Stomach (tissue), 9 donors: ENCODE results near the gene DENR. TPM values are rescaled to one million over a fixed set of nuclear protein-coding genes. Genes with fewer than 3 reads are reported as not detected.

ENCODE experiments used
- DNase-seq, 2 donors: peaks; one replicate each; pipeline versions ENCODE4 v3.0.0 to v3.0.0-alpha.2; 2013 to 2019
- H3K27ac ChIP-seq, 5 donors: fragments of 200-600 bp in 4 of 5; sonication (generic) in 4 of 5; one replicate each; pipeline ENCODE4 v1.5.1; 2013 to 2019; ENCODE audit warnings: mild to moderate bottlenecking in 1 of 5, moderate library complexity in 1 of 5
- H3K27me3 ChIP-seq, 3 donors: fragments of 200-600 bp; sonication (generic); one replicate each; pipeline ENCODE4 v1.5.1; 2017 to 2019; ENCODE audit warnings: mixed run types in 1 of 3
- H3K36me3 ChIP-seq, 4 donors: fragments of 200-600 bp; sonication (generic); 1 replicate in 3 of 4; 2 replicates in 1 of 4; pipeline ENCODE4 v1.5.1; 2016 to 2019
- H3K4me1 ChIP-seq, 4 donors: fragments of 200-600 bp; sonication (generic); one replicate each; pipeline ENCODE4 v1.5.1; 2016 to 2019
- H3K4me3 ChIP-seq, 4 donors: fragments of 200-600 bp; sonication (generic) in 3 of 4; one replicate each; pipeline ENCODE4 v1.5.1; 2016 to 2019; ENCODE audit warnings: mild to moderate bottlenecking in 1 of 4
- H3K9me3 ChIP-seq, 4 donors: fragments of 200-600 bp; sonication (generic); one replicate each; pipeline ENCODE4 v1.5.1; 2016 to 2019
- CTCF ChIP-seq, 7 experiments: fragments of 450-650 bp in 4 of 7; fragments of 200-600 bp in 3 of 7; sonication (generic) in 3 of 7; IDR thresholded peaks; one replicate each; pipeline ENCODE4 v1.5.1; 2016 to 2019; ENCODE audit warnings: antibody characterized with exemption in 7 of 7, control low read depth in 2 of 7, mild to moderate bottlenecking in 1 of 7
- EP300 ChIP-seq: sonication (generic); formaldehyde crosslinking; IDR thresholded peaks from one replicate; pipeline ENCODE4 v1.6.1; 2017; ENCODE audit warnings: antibody characterized with exemption
- POLR2A ChIP-seq, 4 donors: fragments of 450-650 bp; IDR thresholded peaks; one replicate each; pipeline ENCODE4 v1.6.1; 2016; ENCODE audit warnings: antibody characterized with exemption in 4 of 4, control low read depth in 2 of 4, mild to moderate bottlenecking in 1 of 4, moderate library complexity in 1 of 4
- POLR2AphosphoS5 ChIP-seq, 3 donors: sonication (generic); formaldehyde crosslinking; IDR thresholded peaks; one replicate each; pipeline ENCODE4 v1.6.1; 2016; ENCODE audit warnings: antibody characterized with exemption in 3 of 3
- WGBS, 5 donors: extraction: QIAGEN DNeasy Blood & Tissue Kit in 3 of 5; methylation state at CpG; one replicate each; pipeline versions ENCODE4 v1.1.5 to v1.1.7; 2013 to 2018; 5-methylcytosine and 5-hydroxymethylcytosine counted together
- intact Hi-C: fragments of 100-400 bp; cut with DNase I; formaldehyde crosslinking; loops from one replicate; pipeline ENCODE4 v1.15.1; 2023; ENCODE audit warnings: low total_unique reads
- polyA plus RNA-seq, 3 donors: library from polyadenylated mRNA; stranded (reverse); fragments of 200-250 nt; gene quantifications; one replicate each; pipeline ENCODE4 v1.2.3, GENCODE V29; 2013
- total RNA-seq, 5 donors: library from RNA; depleted of rRNA; stranded (reverse); fragments of >200 nt; gene quantifications; one replicate each; pipeline versions ENCODE4 v1.1.0 to v1.2.3, GENCODE V29; 2014 to 2016
- donor health status: healthy with polysubstance abuse.
- donor health status: Bipolar disorder and iron deficiency.
- donor health status: healthy.

Gene DENR
- total and polyA plus RNA-seq, 8 donors, result 4.1 to 36.0 (median 22.5) TPM

DNA sequence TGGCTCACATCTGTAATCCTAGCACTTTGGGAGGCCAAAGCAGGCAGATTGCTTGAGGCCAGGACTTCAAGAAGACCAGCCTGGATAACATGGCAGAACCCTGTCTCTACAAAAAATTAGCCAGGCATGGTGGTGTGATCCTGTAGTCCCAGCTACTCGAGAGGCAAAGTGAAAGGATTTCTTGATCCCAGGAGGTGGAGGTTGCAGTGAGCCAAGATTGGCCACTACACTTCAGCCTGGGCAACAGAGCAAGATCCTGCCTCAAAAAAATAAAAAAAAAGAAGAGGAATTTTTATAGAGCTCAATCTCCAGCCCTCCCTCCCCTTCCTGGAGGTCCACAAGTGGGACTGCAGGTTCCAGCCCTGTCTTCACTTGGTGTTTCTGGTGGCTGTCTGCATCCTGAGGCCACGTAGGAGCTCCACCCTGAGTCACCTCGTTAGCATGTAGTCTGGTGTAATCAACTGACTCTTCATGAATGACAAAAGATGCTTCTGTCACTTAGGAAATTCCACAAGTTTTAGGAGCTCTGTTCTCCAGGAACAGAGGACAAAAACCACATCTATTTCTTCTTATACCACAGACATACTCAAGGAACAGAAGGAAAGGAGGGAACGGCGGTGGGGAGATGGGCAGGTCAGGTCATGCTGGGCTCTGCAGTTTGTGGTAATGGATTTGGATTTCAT, 37.9 kb downstream of the DENR start:
- Histone ChIP-seq H3K36me3 (no peaks in the 10 kb centered on the region), H3K27me3 (no peaks in the 10 kb centered on the region), H3K4me3 (no peak overlapping the region), H3K9me3 (no peaks in the 10 kb centered on the region), H3K4me1 (peaks cover 0 to 11% (median 4%) of the 10 kb centered on the region in 4 donors), H3K27ac (no peak overlapping the region)
- 74 to 87% (median 84%) methylated on average over 5 of the region's 5 CpGs for WGBS, 5 donors
- intact Hi-C loops, result loop anchor here (10.0 kb wide), 1 partner anchor 64 kb away; no protein-coding TSS in a partner anchor
- no peak for DNase-seq
- no peak for TF ChIP-seq EP300
- no peak for TF ChIP-seq POLR2AphosphoS5 (IDR thresholded peaks at IDR 0.05)
- no peak for TF ChIP-seq POLR2A (IDR thresholded peaks at IDR 0.05)
- no peak for TF ChIP-seq CTCF (IDR thresholded peaks at IDR 0.05)

- intact Hi-C loops, result loop anchor here (10.0 kb wide), 1 partner anchor 61 kb away; no protein-coding TSS in a partner anchor
- DNase-seq, result peak in 1 of 2 donors; percentile 79
These were observed 41.1 kb downstream of the DENR start for GRCh38 chr12:122793685-122794106.

GRCh38 chr12:122795807-122796206, 43.2 kb downstream of the DENR start:
- no peak overlapping the region for H3K4me3 ChIP-seq
- no peak for TF ChIP-seq CTCF (IDR thresholded peaks at IDR 0.05)
- TF ChIP-seq POLR2AphosphoS5 (IDR thresholded peaks at IDR 0.05), result peak in 1 of 3 donors; percentile 22
- TF ChIP-seq POLR2A (IDR thresholded peaks at IDR 0.05), result no peak
- peak overlapping the region in 4 of 5 donors; percentile 22 to 49 (median 36) for H3K27ac ChIP-seq
- no peaks in the 10 kb centered on the region for H3K36me3 ChIP-seq
- intact Hi-C loops, result loop anchor here (10.0 kb wide), 1 partner anchor 59 kb away; no protein-coding TSS in a partner anchor
- no peaks in the 10 kb centered on the region for H3K27me3 ChIP-seq
- no peaks in the 10 kb centered on the region for H3K9me3 ChIP-seq
- H3K4me1 ChIP-seq, result peaks cover 0 to 18% (median 6%) of the 10 kb centered on the region in 4 donors
- DNase-seq, result no peak
- 27 to 60% (median 53%) methylated on average over 4 of the region's 4 CpGs for WGBS, 5 donors

More at GRCh38 chr12:122793685-122794106, 41.1 kb downstream of the DENR start:
- H3K27me3 ChIP-seq, result no peaks in the 10 kb centered on the region
- H3K9me3 ChIP-seq, result no peaks in the 10 kb centered on the region
- no peak overlapping the region for H3K4me3 ChIP-seq
- peaks cover 0 to 18% (median 6%) of the 10 kb centered on the region in 4 donors for H3K4me1 ChIP-seq
- H3K27ac ChIP-seq, result no peak overlapping the region
- no peaks in the 10 kb centered on the region for H3K36me3 ChIP-seq
- 8 to 13% (median 13%) methylated on average over 10 of the region's 10 CpGs for WGBS, 5 donors
- no peak for TF ChIP-seq POLR2A (IDR thresholded peaks at IDR 0.05)
- peak in 5 of 7 experiments; percentile 38 to 77 (median 71) for TF ChIP-seq CTCF (IDR thresholded peaks at IDR 0.05)
- TF ChIP-seq POLR2AphosphoS5 (IDR thresholded peaks at IDR 0.05), result peak in 1 of 3 donors; percentile 37

GRCh38 chr12:122799641-122800243, 47.1 kb downstream of the DENR start:
- Histone ChIP-seq H3K36me3 (no peaks in the 10 kb centered on the region), H3K4me1 (peaks cover 3 to 14% (median 5%) of the 10 kb centered on the region in 4 donors), H3K4me3 (no peak overlapping the region), H3K27ac (no peak overlapping the region), H3K9me3 (no peaks in the 10 kb centered on the region), H3K27me3 (no peaks in the 10 kb centered on the region)
- intact Hi-C loops, result loop anchor here (10.0 kb wide), 1 partner anchor 55 kb away; no protein-coding TSS in a partner anchor
- 78 to 89% (median 84%) methylated on average over 12 to 13 of the region's 13 CpGs for WGBS, 5 donors
- peak in 1 of 2 donors; percentile 36 for DNase-seq
- TF ChIP-seq EP300 (no peak), POLR2AphosphoS5 (IDR thresholded peaks at IDR 0.05) (no peak), CTCF (IDR thresholded peaks at IDR 0.05) (no peak), POLR2A (IDR thresholded peaks at IDR 0.05) (no peak)
